Spleen (tissue), 11 donors: ENCODE data around the gene BYSL. TPM values are rescaled to one million over a fixed set of nuclear protein-coding genes. Genes with fewer than 3 reads are reported as not detected.

Source experiments
- DNase-seq: peaks from one replicate; pipeline ENCODE4 v3.0.0-alpha.2; 2020
- H3K27ac ChIP-seq, 8 donors: fragments of 200-600 bp; sonication (generic) in 7 of 8; 1 replicate in 4 of 8; 2 replicates in 4 of 8; pipeline versions ENCODE4 v1.5.0 to v1.8.0; 2016 to 2021; ENCODE audit warnings: inconsistent platforms in 4 of 8, mild to moderate bottlenecking in 4 of 8, moderate library complexity in 1 of 8
- H3K27me3 ChIP-seq, 7 donors: fragments of 200-600 bp; sonication (generic) in 6 of 7; replicated peaks in 1 of 7; 1 replicate in 4 of 7; 2 replicates in 3 of 7; pipeline versions ENCODE4 v1.5.0 to v1.8.0; 2016 to 2021; ENCODE audit warnings: inconsistent platforms in 3 of 7, mild to moderate bottlenecking in 1 of 7
- H3K36me3 ChIP-seq, 6 donors: fragments of 200-600 bp; sonication (generic) in 5 of 6; 1 replicate in 4 of 6; 2 replicates in 2 of 6; pipeline versions ENCODE4 v1.5.0 to v1.8.0; 2016 to 2021; ENCODE audit warnings: inconsistent platforms in 2 of 6
- H3K4me1 ChIP-seq, 6 donors: fragments of 200-600 bp; sonication (generic) in 5 of 6; 1 replicate in 3 of 6; 2 replicates in 3 of 6; pipeline versions ENCODE4 v1.5.0 to v1.8.0; 2016 to 2021; ENCODE audit warnings: inconsistent platforms in 3 of 6
- H3K4me3 ChIP-seq, 8 donors: fragments of 200-600 bp; sonication (generic) in 7 of 8; 1 replicate in 4 of 8; 2 replicates in 4 of 8; pipeline versions ENCODE4 v1.5.0 to v1.8.0; 2016 to 2021; ENCODE audit warnings: inconsistent platforms in 4 of 8, mild to moderate bottlenecking in 4 of 8, moderate library complexity in 2 of 8
- H3K9me3 ChIP-seq, 8 donors: fragments of 200-600 bp; sonication (generic) in 7 of 8; 1 replicate in 4 of 8; 2 replicates in 4 of 8; pipeline versions ENCODE4 v1.5.0 to v1.8.0; 2016 to 2021; ENCODE audit warnings: inconsistent platforms in 4 of 8
- POLR2A ChIP-seq, 3 donors: fragments of 450-650 bp; IDR thresholded peaks; one replicate each; pipeline ENCODE4 v1.5.1; 2017; ENCODE audit warnings: antibody characterized with exemption in 3 of 3, mild to moderate bottlenecking in 1 of 3
- POLR2AphosphoS5 ChIP-seq, 3 donors: sonication (generic); formaldehyde crosslinking; IDR thresholded peaks; one replicate each; pipeline ENCODE4 v1.5.1; 2017; ENCODE audit warnings: antibody characterized with exemption in 3 of 3
- WGBS, 5 donors: extraction: QIAGEN DNeasy Blood & Tissue Kit in 3 of 5; methylation state at CpG; one replicate each; pipeline versions ENCODE4 v1.1.5 to v1.1.7; 2013 to 2018; 5-methylcytosine and 5-hydroxymethylcytosine counted together
- intact Hi-C: fragments of 100-400 bp; cut with DNase I; formaldehyde crosslinking; loops from one replicate; pipeline ENCODE4 v1.15.0; 2023; ENCODE audit warnings: low total_unique reads
- polyA plus RNA-seq, 3 donors: library from polyadenylated mRNA; stranded (reverse); fragments of 200-250 nt; gene quantifications; one replicate each; pipeline ENCODE4 v1.2.1, GENCODE V29; 2013
- total RNA-seq, 7 donors: library from RNA; depleted of rRNA in 3 of 7; stranded (reverse); fragments of >200 nt in 3 of 7; fragmentation: NEBNext Ultra II Directional in 4 of 7; extraction: Animal tissue kit (Norgen Biotek cat#: 25700) in 4 of 7; gene quantifications; one replicate each; pipeline versions ENCODE4 v1.1.0 to v1.2.1, GENCODE V29; 2016 to 2021
- TF ChIP-seq, protein P1 (sequence below), 11 experiments: fragments of 200-600 bp in 7 of 11; fragments of 450-650 bp in 4 of 11; sonication (generic) in 4 of 11; IDR thresholded peaks in 8 of 11; conservative IDR thresholded peaks in 3 of 11; 1 replicate in 7 of 11; 2 replicates in 4 of 11; pipeline versions ENCODE4 v1.4.0 to v1.8.0; 2016 to 2021; ENCODE audit warnings: antibody characterized with exemption in 11 of 11, inconsistent platforms in 4 of 11, mild to moderate bottlenecking in 1 of 11
- donor health status: healthy with polysubstance abuse.
- donor health status: DM: no; HTN: no; CAD: no; lungs with moderate emphysema.
- donor health status: DM: no; HTN: no; CAD: no.
- donor health status: Bipolar disorder and iron deficiency.
- donor health status: healthy.
- donor health status: DM: no; HTN: no; CAD: no.
- donor health status: DM: yes; HTN: yes; CAD: no.

Gene BYSL
- total and polyA plus RNA-seq, 10 donors, result 5.9 to 19.7 (median 10.4) TPM

DNA sequence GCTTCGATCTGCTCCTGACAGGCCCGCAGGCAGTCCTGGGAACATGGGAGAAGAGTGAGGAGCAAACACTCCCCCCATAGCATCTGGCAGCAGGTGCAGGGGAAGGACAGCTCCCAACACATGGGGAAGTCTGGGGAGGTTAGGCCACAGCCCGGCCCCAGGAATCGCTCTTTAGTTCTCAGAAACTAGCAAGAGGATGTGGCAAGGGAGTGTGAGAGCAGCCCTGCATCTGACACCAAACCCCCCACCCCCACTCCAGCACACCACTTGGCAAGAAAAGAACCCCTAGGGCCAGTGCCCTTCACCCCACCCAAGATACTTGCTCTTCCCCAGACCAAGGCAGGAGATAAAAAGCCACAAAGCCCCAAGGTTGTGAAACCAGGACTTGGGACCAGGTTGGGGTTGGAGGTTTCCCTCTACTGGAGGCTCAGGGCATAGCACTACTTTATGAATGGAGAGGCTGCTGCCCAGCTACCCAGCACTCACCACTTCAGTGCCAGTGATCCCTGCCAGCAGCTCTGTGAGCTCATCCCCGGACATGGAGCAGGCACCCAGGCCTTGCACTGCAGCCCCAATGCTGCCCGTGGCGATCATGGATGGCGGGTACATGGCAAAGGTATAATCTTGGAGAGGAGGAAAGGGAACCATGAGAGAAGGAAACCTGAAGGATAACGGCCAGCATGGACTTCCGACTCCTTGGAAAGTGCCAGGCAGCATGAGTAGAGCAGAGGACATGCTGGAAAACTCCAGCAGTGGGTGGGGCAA, 15.0 kb downstream of the BYSL start:
- Histone ChIP-seq H3K36me3 (peaks cover 0 to 93% (median 57%) of the 10 kb centered on the region in 6 donors), H3K9me3 (no peaks in the 10 kb centered on the region), H3K4me1 (peaks cover 55 to 78% (median 71%) of the 10 kb centered on the region in 6 donors), H3K27me3 (no peaks in the 10 kb centered on the region), H3K27ac (peak overlapping the region; percentile 57 to 96 (median 91)), H3K4me3 (peak overlapping the region in 3 of 8 donors; percentile 3 to 98 (median 9))
- 27 to 35% (median 34%) methylated on average over 8 to 10 of the region's 10 CpGs for WGBS, 5 donors
- intact Hi-C loops, result loop anchor here (5.0 kb wide), 1 partner anchor 106 kb away; no protein-coding TSS in a partner anchor
- TF ChIP-seq, protein P1, sequence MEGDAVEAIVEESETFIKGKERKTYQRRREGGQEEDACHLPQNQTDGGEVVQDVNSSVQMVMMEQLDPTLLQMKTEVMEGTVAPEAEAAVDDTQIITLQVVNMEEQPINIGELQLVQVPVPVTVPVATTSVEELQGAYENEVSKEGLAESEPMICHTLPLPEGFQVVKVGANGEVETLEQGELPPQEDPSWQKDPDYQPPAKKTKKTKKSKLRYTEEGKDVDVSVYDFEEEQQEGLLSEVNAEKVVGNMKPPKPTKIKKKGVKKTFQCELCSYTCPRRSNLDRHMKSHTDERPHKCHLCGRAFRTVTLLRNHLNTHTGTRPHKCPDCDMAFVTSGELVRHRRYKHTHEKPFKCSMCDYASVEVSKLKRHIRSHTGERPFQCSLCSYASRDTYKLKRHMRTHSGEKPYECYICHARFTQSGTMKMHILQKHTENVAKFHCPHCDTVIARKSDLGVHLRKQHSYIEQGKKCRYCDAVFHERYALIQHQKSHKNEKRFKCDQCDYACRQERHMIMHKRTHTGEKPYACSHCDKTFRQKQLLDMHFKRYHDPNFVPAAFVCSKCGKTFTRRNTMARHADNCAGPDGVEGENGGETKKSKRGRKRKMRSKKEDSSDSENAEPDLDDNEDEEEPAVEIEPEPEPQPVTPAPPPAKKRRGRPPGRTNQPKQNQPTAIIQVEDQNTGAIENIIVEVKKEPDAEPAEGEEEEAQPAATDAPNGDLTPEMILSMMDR (IDR thresholded peaks at IDR 0.05 in 8 of 11, conservative IDR thresholded peaks at IDR 0.05 in 3 of 11), result peak; percentile 77 to 91 (median 84)
- TF ChIP-seq POLR2AphosphoS5 (IDR thresholded peaks at IDR 0.05) (peak; percentile 59 to 85 (median 79)), POLR2A (IDR thresholded peaks at IDR 0.05) (no peak)
- peak; percentile 86 for DNase-seq

DNA sequence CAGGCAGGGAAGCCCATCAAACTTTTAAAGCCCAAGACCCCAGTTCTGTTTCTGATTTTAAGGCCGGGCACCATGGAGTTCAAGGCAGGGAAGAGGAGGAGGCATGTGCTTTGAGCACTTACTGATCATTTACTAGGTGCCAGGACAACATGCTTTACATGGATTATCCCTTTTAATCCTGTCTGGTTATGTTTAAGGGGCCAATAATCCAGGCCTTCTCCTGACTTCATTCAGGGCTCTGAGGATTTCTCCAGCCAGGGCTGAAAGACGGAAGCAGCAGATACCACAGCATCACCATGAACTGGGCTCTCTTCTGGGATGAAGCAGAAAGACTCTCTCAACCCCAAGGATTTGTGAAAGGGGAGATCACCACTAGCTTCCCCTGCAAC, 16.2 kb downstream of the BYSL start:
- Histone ChIP-seq H3K4me1 (peaks cover 55 to 88% (median 81%) of the 10 kb centered on the region in 6 donors), H3K27me3 (no peaks in the 10 kb centered on the region), H3K4me3 (peak overlapping the region in 3 of 8 donors; percentile 96 to 98 (median 96)), H3K27ac (peak overlapping the region; percentile 38 to 96 (median 91)), H3K36me3 (peaks cover 0 to 81% (median 45%) of the 10 kb centered on the region in 6 donors), H3K9me3 (no peaks in the 10 kb centered on the region)
- no peak for TF ChIP-seq POLR2AphosphoS5 (IDR thresholded peaks at IDR 0.05)
- TF ChIP-seq, protein P1 (IDR thresholded peaks at IDR 0.05 in 8 of 11, conservative IDR thresholded peaks at IDR 0.05 in 3 of 11), result no peak
- whole genome bisulfite sequencing, 5 donors, result 39 to 67% (median 59%) methylated on average over 2 of the region's 2 CpGs
- DNase-seq, result no peak
- intact Hi-C loops, result loop anchor here (5.0 kb wide), 1 partner anchor 105 kb away; no protein-coding TSS in a partner anchor

- TF ChIP-seq POLR2AphosphoS5 (IDR thresholded peaks at IDR 0.05) (peak in 1 of 3 donors; percentile 6), POLR2A (IDR thresholded peaks at IDR 0.05) (no peak)
- TF ChIP-seq, protein P1 (IDR thresholded peaks at IDR 0.05 in 8 of 11, conservative IDR thresholded peaks at IDR 0.05 in 3 of 11), result peak in 1 of 11 experiments; percentile 9
- Histone ChIP-seq H3K27ac (peak overlapping the region; percentile 38 to 96 (median 91)), H3K9me3 (no peaks in the 10 kb centered on the region), H3K27me3 (no peaks in the 10 kb centered on the region), H3K4me3 (peak overlapping the region in 4 of 8 donors; percentile 96 to 98 (median 96)), H3K4me1 (peaks cover 55 to 94% (median 87%) of the 10 kb centered on the region in 6 donors), H3K36me3 (peaks cover 0 to 75% (median 39%) of the 10 kb centered on the region in 6 donors)
- intact Hi-C loops, result loop anchor here (5.0 kb wide), 1 partner anchor 104 kb away; no protein-coding TSS in a partner anchor
- DNase-seq, result no peak
- WGBS, 5 donors, result 11 to 51% (median 23%) methylated on average over 4 of the region's 4 CpGs
These were observed 16.7 kb downstream of the BYSL start for GRCh38 chr6:41937861-41938574.
